RWPE2 (cell line): ENCODE measurements around the gene CRHR1.

Experiments
- ATAC-seq: fragments of 200-7000 bp; cut with Tn5 transposase; 3 replicates; pipeline ENCODE4 v1.9.1; 2021; ENCODE audit warnings: low read depth
- DNase-seq: peaks from one replicate; pipeline ENCODE4 v3.0.0-alpha.2; 2020; ENCODE audit warnings: low spot score
- H3K27ac ChIP-seq: fragments of 450-650 bp; 2 replicates; pipeline ENCODE4 v1.5.1; 2017; ENCODE audit warnings: mild to moderate bottlenecking; ENCODE audit not compliant: poor library complexity, severe bottlenecking
- H3K27me3 ChIP-seq: fragments of 250-450 bp; sonication (Bioruptor Pico); 2 replicates; pipeline ENCODE4 v1.5.1; 2021; ENCODE audit warnings: mild to moderate bottlenecking, moderate library complexity; ENCODE audit not compliant: insufficient read depth, poor library complexity, severe bottlenecking
- H3K36me3 ChIP-seq: fragments of 250-450 bp; sonication (Bioruptor Pico); 2 replicates; pipeline ENCODE4 v1.5.1; 2020; ENCODE audit warnings: low read depth, mild to moderate bottlenecking, moderate library complexity
- H3K4me1 ChIP-seq: fragments of 250-450 bp; sonication (Bioruptor Pico); 2 replicates; pipeline ENCODE4 v1.5.1; 2021; ENCODE audit warnings: mild to moderate bottlenecking, moderate library complexity; ENCODE audit not compliant: insufficient read depth, poor library complexity, severe bottlenecking
- H3K4me3 ChIP-seq: fragments of 250-450 bp; sonication (Bioruptor Pico); 2 replicates; pipeline ENCODE4 v1.5.1; 2021; ENCODE audit warnings: mild to moderate bottlenecking, moderate library complexity; ENCODE audit not compliant: severe bottlenecking
- H3K9me3 ChIP-seq: fragments of 250-450 bp; sonication (Bioruptor Pico); 2 replicates; pipeline ENCODE4 v1.5.1; 2021; ENCODE audit warnings: mild to moderate bottlenecking, moderate library complexity; ENCODE audit not compliant: severe bottlenecking
- TF ChIP-seq, protein P1 (sequence below): fragments of 450-650 bp; IDR thresholded peaks from one replicate; pipeline ENCODE4 v1.5.1; 2017; ENCODE audit warnings: mild to moderate bottlenecking, moderate library complexity; ENCODE audit not compliant: poor library complexity, severe bottlenecking

Gene CRHR1

DNA sequence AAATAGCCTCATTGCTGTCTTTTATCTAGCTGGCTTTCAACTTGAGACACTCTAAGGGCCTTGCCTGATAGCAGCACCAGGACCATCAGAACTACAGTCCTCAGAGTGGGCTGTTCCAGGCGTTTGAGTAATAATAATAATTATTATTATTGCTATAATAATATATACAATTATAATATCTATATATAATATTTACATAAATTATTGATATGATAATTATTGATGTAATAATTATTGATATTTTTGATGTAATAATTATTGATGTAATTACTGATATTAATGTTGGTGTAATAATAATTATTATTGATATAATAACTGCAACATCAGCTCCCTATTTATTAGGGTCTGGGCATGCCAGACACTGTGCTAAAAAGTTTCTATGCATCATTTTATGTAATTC lies 25.6 kb upstream of the CRHR1 start:
- ATAC-seq, result no peak
- H3K9me3 ChIP-seq, result no peaks in the 10 kb centered on the region

DNA sequence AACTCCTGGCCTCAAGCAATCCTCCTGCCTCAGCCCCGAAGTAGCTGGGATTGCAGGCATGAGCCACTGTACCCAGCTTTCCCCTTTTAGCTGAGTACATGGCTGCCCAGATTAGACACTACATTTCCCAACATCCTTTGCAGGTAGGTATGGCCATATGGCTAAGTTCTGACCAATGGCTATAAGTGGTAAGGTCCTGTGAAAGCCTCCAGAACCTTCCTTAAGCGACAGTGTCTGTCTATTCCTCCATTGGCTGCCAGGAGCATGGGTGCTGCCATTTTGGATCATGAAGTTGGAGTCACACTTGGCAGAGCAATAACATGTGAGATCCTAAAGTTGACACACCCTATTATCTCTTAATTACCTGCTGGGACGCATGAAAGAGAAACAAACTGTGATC lies 24.4 kb upstream of the CRHR1 start:
- H3K9me3 ChIP-seq, result no peaks in the 10 kb centered on the region
- H3K4me1 ChIP-seq, result no peaks in the 10 kb centered on the region
- H3K27ac ChIP-seq, result no peak overlapping the region
- no peak overlapping the region for H3K4me3 ChIP-seq
- no peaks in the 10 kb centered on the region for H3K36me3 ChIP-seq
- no peak for DNase-seq
- ATAC-seq, result no peak
- H3K27me3 ChIP-seq, result peaks cover 6% of the 10 kb centered on the region
- TF ChIP-seq, protein P1, sequence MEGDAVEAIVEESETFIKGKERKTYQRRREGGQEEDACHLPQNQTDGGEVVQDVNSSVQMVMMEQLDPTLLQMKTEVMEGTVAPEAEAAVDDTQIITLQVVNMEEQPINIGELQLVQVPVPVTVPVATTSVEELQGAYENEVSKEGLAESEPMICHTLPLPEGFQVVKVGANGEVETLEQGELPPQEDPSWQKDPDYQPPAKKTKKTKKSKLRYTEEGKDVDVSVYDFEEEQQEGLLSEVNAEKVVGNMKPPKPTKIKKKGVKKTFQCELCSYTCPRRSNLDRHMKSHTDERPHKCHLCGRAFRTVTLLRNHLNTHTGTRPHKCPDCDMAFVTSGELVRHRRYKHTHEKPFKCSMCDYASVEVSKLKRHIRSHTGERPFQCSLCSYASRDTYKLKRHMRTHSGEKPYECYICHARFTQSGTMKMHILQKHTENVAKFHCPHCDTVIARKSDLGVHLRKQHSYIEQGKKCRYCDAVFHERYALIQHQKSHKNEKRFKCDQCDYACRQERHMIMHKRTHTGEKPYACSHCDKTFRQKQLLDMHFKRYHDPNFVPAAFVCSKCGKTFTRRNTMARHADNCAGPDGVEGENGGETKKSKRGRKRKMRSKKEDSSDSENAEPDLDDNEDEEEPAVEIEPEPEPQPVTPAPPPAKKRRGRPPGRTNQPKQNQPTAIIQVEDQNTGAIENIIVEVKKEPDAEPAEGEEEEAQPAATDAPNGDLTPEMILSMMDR, result no peak

More for the DNA sequence above, 25.6 kb upstream of the CRHR1 start:
- no peak for DNase-seq
- H3K36me3 ChIP-seq, result no peaks in the 10 kb centered on the region
- H3K4me3 ChIP-seq, result no peak overlapping the region
- no peak overlapping the region for H3K27ac ChIP-seq
- no peaks in the 10 kb centered on the region for H3K4me1 ChIP-seq
- peaks cover 6% of the 10 kb centered on the region for H3K27me3 ChIP-seq
- TF ChIP-seq, protein P1, result no peak

DNA sequence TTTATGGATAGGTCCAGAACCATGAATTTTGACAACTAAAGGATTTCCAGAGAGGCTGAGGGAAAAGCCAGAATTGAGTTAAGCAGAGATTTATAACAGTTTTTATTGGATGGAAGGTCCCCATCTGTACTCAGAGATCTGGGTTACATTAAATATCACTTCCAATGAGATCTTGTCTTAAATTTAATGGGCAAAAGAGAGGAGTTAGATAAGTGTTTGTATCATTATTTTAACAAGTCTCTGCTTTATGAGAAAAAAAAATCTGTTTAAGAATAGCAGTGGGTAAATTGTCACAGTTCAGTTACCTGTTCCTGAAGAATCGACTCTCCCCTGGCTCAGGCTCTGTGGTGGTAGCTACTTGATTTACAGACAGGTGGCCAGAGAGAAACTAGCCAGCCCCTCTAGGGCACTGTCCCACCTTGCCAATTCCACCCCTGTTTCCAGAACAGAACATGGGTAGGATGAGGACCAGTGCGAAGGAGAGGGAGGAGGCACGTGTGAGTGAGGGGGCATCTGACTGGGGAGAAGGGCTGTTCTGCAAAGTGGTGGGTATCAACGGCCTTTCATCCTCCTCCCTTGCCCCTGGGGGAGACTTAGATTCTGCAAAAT lies 22.1 kb upstream of the CRHR1 start:
- TF ChIP-seq, protein P1, result no peak

DNA sequence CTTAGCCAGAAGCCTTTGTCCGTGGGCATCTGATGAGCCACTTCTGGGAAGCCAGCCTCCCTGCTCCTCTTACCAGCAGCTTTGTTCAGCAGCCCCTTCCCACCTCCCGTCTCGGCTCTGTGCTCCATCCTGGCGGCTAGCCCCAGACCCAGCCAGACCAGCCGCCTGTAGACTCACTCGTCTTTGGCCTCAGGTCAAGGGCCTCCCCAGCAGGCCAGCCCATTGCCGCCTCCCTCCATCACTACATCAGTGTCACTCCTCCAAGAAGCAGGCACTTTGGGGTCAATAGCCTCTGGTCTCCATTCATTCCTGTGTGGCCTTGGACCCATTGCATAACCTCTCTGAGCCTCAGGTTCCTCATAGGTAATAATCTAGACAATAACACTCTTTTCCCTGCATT lies 20.9 kb upstream of the CRHR1 start:
- ATAC-seq, result no peak
- Histone ChIP-seq H3K4me1 (no peaks in the 10 kb centered on the region), H3K27me3 (peaks cover 14% of the 10 kb centered on the region), H3K27ac (no peak overlapping the region), H3K36me3 (no peaks in the 10 kb centered on the region), H3K9me3 (no peaks in the 10 kb centered on the region), H3K4me3 (no peak overlapping the region)
- TF ChIP-seq, protein P1, result no peak
- no peak for DNase-seq

More for the DNA sequence above, 22.1 kb upstream of the CRHR1 start:
- H3K36me3 ChIP-seq, result no peaks in the 10 kb centered on the region
- no peaks in the 10 kb centered on the region for H3K9me3 ChIP-seq
- ATAC-seq (no peak), DNase-seq (no peak)
- peaks cover 8% of the 10 kb centered on the region for H3K27me3 ChIP-seq
- no peak overlapping the region for H3K27ac ChIP-seq
- H3K4me3 ChIP-seq, result no peak overlapping the region
- no peaks in the 10 kb centered on the region for H3K4me1 ChIP-seq

DNA sequence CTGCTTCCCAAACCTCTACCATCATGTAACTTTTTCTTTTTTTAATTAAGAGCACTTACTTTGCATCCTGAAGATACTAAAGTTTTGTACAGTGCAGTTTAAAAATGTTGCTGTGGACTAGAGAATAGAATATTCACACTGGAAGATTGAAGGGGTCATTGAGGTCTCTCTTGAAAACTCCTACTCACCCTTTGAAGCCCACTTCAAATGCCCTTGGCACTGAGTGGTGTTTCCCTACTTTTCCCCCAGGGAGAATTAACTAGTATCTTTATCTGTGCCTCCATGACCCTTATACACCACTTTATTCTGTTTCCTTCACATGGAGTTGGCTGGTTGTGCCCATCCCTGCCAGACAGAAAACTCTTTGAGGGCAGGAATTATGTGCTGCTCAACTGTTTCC lies 19.6 kb upstream of the CRHR1 start:
- TF ChIP-seq, protein P1, result no peak
- DNase-seq, result no peak
- no peak overlapping the region for H3K4me3 ChIP-seq
- no peak overlapping the region for H3K27ac ChIP-seq
- no peak for ATAC-seq
- H3K9me3 ChIP-seq, result no peaks in the 10 kb centered on the region
- no peaks in the 10 kb centered on the region for H3K36me3 ChIP-seq
- peaks cover 27% of the 10 kb centered on the region for H3K27me3 ChIP-seq
- no peaks in the 10 kb centered on the region for H3K4me1 ChIP-seq
